ENCODE results near the gene HBQ1.
"Not testable (repeated sequence)": the region's sequence is repeated elsewhere in the genome, so short reads cannot be mapped to it uniquely, and the experiment has no call there.

Gene HBQ1

DNA sequence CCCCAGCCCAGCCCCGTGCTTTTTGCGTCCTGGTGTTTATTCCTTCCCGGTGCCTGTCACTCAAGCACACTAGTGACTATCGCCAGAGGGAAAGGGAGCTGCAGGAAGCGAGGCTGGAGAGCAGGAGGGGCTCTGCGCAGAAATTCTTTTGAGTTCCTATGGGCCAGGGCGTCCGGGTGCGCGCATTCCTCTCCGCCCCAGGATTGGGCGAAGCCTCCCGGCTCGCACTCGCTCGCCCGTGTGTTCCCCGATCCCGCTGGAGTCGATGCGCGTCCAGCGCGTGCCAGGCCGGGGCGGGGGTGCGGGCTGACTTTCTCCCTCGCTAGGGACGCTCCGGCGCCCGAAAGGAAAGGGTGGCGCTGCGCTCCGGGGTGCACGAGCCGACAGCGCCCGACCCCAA, 4.3 kb upstream of the HBQ1 start:
- not testable (repeated sequence) for DNase-seq (ENCODE audit: low read depth in 2 of 2)

GRCh38 chr16:176477-177382, 3.5 kb upstream of the HBQ1 start, which contains the start of gene HBA1:
HBA1 (plus strand) TSS chr16:176680; CDS start chr16:176717, 37 bp downstream.
- not testable (repeated sequence) for DNase-seq (ENCODE audit: low read depth in 2 of 2)

DNA sequence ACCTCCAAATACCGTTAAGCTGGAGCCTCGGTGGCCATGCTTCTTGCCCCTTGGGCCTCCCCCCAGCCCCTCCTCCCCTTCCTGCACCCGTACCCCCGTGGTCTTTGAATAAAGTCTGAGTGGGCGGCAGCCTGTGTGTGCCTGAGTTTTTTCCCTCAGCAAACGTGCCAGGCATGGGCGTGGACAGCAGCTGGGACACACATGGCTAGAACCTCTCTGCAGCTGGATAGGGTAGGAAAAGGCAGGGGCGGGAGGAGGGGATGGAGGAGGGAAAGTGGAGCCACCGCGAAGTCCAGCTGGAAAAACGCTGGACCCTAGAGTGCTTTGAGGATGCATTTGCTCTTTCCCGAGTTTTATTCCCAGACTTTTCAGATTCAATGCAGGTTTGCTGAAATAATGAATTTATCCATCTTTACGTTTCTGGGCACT, 2.9 kb upstream of the HBQ1 start:
- no peak for DNase-seq (ENCODE audit: low read depth in 2 of 2)

DNA sequence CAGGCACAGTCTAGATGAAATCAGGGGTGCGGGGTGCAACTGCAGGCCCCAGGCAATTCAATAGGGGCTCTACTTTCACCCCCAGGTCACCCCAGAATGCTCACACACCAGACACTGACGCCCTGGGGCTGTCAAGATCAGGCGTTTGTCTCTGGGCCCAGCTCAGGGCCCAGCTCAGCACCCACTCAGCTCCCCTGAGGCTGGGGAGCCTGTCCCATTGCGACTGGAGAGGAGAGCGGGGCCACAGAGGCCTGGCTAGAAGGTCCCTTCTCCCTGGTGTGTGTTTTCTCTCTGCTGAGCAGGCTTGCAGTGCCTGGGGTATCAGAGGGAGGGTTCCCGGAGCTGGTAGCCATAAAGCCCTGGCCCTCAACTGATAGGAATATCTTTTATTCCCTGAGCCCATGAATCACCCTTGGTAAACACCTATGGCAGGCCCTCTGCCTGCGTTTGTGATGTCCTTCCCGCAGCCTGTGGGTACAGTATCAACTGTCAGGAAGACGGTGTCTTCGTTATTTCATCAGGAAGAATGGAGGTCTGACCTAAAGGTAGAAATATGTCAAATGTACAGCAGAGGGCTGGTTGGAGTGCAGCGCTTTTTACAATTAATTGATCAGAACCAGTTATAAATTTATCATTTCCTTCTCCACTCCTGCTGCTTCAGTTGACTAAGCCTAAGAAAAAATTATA, 2.1 kb upstream of the HBQ1 start:
- DNase-seq (ENCODE audit: low read depth in 2 of 2) = no peak

- DNase-seq (ENCODE audit: low read depth in 2 of 2) = no peak
Measured at GRCh38 chr16:178668-179015, 1.6 kb upstream of the HBQ1 start.

DNA sequence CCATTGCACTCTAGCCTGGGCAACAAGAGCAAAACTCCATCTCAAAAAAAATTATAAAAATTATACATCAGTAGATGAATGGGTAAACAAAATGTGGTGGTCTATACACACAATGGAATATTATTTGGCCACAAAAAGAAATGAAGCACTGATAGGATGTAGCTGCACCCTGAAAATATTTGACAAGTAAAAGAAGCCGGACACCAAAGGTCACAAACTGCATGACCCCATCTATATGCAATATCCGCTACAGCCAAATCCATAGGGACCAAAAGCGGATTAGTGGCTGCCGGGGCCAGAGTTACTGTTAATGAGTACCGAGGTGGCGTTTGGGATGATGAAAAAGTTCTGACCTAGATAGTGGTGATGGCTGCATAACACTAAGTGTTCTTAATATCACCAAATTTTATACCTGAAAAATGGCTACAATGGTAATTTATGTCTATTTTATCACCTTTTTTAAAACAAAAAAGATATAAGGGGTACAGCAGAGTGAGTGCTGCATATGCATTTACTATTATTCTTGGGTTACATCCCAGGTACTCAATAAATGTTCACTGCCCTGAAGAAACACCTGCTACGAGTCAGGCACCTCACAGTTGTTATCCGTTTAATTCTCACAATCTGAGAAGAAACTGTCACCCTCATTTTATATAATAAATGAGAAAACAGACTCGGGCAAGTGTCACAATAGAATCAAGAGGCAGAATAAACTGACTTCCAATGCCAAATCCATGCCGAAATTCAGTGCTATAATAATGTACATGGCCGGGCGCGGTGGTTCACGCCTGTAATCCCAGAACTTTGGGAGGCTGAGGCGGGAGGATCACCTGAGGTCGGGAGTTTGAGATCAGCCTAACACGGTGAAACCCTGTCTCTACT, 807 bp upstream of the HBQ1 start:
- DNase-seq (ENCODE audit: low read depth in 2 of 2) = no peak

DNA sequence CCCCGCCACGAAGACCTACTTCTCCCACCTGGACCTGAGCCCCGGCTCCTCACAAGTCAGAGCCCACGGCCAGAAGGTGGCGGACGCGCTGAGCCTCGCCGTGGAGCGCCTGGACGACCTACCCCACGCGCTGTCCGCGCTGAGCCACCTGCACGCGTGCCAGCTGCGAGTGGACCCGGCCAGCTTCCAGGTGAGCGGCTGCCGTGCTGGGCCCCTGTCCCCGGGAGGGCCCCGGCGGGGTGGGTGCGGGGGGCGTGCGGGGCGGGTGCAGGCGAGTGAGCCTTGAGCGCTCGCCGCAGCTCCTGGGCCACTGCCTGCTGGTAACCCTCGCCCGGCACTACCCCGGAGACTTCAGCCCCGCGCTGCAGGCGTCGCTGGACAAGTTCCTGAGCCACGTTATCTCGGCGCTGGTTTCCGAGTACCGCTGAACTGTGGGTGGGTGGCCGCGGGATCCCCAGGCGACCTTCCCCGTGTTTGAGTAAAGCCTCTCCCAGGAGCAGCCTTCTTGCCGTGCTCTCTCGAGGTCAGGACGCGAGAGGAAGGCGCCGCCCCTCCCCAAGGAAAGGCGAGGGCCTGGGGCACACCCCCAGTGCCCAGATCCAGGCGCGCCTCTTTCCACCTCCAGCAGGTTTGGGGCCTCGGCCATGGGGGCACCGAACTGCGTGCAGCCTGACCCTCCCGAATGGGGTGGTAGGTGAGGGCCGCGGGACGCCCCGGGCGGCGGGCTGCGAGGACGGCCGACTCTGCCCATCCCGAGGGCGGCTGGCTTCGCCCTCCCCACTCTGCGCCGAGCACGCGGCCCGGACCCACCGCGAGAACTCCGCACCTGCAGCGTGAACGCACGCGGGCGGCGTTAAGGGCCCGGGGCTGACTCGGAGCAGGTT, 664 bp downstream of the HBQ1 start:
- DNase-seq (ENCODE audit: low read depth in 2 of 2) = peak in 1 of 2 donors; percentile 80

DNA sequence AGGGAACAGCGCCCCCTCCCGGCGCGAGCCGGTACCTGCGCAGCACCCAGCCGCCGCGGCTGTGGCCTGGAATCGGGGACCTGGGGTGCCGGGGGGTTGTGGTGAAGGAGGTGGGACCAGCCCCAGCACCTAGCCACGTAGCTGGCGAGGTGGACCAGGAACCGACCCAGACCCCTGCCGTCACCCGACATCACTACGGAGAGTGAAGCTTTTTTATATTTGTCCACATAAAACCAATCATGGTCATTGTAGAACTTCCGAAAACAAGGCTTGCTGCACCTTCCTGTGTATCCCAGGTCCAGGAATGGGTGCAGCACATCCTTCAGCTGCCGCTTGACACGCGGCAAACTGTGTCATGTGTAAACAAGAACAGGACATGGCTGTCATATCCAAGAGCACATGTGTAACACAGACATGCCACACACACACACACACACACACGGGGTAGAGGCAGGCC, 1.3 kb downstream of the HBQ1 start:
- peak in 1 of 2 donors; percentile 75 for DNase-seq (ENCODE audit: low read depth in 2 of 2)

GRCh38 chr16:183005-183404, 2.7 kb downstream of the HBQ1 start:
- DNase-seq (ENCODE audit: low read depth in 2 of 2) = no peak

DNA sequence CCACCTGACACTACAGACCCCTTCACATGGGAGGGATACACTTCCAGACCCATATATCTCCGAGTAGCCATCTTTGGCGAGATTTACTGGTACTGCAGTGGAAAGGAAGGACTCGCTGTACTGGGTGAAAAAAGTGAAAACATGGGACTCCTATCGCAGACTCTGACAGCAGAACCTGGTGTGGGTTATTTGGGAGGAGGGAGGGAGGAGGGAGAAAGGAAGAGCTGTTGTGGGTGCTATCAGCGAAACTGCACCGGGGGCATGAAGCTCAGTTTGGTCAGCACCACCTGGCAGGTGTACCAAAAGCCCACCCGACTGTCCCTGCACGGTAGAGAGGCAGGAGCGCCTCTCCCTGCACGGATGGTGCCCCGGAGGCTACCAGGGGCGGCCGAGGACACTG, 5.0 kb downstream of the HBQ1 start:
- no peak for DNase-seq (ENCODE audit: low read depth in 2 of 2)

DNA sequence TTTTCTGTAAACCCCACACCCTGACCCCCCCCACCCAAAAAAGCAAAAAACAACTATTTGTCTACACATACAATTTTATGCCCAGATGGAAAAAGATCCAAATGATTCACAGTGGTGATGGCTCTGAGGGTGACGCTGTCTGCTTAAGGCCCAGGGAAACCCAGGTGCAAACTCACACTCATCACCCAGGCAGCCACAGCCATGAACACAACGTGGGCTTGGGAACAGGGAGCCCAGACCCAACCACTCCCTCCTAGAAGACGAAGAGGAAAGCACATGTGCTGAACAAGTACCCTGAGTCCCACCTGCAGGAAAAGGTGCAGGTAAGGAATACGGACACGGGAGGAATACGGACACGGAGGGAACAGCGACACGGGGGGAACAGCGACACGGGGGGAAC, 5.4 kb downstream of the HBQ1 start:
- no peak for DNase-seq (ENCODE audit: low read depth in 2 of 2)

DNA sequence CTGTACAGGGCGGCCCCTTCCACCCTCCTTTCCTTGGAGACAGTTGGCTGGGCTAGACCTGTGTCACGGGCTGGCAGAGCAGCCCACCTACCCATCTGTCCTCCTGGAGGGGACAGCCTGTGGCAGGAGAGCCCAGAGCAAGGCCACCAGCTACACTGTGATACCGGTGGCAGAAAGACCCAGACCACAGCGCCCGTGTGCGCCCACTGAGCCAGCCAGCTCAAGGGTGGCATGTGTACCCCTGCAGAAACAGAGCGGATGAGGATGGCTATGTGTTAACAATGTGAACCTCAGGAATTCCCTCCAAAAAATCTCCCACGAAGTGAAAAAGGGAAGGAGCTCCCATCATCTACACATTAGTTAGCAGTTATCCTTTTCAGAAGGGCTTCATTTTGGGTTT, 7.1 kb downstream of the HBQ1 start:
- no peak for DNase-seq (ENCODE audit: low read depth in 2 of 2)

DNA sequence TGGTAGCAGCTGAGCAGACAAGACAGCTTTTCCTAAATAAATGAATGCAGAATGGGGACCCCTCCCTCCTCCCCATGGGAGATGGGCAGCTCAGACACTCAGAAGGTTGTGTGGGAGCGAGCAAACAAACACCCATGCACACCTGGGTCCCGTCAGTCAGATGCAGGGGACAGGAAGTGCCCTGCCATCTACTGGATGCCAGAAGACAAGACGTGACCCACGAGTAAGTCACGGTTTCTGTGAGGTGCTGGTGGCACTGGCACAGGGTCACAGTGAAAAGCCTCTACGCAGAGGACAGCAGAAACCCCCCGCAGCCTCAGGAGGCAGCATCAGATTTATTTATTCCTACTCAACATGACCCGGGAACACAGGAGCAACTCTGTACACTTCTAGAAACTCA, 8.4 kb downstream of the HBQ1 start:
- no peak for DNase-seq (ENCODE audit: low read depth in 2 of 2)

DNA sequence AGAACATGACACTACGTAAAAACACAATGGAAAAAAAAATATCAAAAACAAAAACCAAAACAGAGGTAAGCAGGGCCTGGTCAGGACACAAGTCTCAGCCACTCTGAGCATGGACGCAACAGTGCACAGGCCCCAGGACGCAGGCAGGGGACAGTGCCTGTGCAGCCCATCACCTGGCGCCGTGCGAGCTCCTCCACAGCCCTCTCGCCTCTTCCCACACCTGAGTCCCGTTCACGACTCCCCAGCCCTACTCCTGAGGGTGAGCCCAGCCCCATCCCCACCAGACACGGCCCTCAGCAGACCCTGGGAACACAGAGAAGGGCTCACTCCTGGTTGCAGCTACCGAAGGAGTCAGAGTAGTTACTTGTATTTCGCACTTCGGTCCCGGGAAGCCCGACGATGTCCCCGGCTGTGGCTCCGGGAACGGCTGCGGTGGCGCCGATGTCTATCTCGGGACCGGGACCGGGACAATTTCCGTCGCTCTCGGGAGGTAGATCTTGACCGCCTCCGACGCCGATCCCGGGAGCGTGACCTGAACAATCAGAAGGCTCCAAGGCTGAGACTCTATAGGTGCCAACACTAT, 9.4 kb downstream of the HBQ1 start:
- DNase-seq (ENCODE audit: low read depth in 2 of 2) = no peak

DNA sequence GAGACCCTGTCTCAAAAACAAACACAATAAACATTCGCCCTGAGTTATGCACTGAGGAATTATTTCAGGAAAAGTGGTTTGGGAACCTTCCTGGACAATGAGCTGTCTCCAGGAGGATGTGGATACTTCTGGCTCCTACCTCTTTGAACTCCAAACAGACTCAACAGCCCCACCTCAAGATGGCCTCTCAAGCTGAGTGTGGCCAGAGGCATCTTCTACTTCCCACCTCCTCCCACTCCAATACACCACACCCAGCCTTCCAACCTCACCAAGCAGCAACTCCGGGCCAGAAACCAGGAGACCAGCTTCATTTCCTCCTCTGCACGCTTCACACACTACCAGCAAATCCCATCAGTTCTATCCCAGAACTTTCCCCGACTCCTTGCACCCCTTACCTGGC, 11.6 kb downstream of the HBQ1 start:
- DNase-seq (ENCODE audit: low read depth in 2 of 2) = no peak

DNA sequence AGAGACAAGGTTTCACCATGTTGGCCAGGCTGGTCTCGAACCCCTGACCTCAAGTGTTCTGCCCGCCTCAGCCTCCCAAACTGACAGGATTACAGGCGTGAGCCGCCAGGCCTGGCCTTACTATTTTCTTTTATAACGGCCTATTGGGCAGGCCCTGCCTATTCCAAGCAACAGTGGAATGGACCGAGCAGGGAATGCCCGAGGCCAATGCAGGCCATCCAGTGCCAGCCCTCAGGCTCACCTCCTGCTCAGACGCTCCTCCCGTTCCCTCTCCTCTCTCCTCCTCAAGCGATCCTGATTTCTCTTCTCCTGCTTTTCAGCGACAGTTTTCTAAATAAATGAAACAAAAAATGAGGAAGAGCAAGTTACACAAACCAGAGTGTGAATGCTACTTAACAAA, 12.4 kb downstream of the HBQ1 start:
- no peak for DNase-seq (ENCODE audit: low read depth in 2 of 2)

- no peak for DNase-seq (ENCODE audit: low read depth in 2 of 2)
Measured at GRCh38 chr16:193441-193840, 13.2 kb downstream of the HBQ1 start.

- DNase-seq (ENCODE audit: low read depth in 2 of 2) = no peak
Measured at GRCh38 chr16:194516-194915, 14.3 kb downstream of the HBQ1 start.

GRCh38 chr16:200388-200787, 20.1 kb downstream of the HBQ1 start:
- DNase-seq (ENCODE audit: low read depth in 2 of 2) = no peak

DNA sequence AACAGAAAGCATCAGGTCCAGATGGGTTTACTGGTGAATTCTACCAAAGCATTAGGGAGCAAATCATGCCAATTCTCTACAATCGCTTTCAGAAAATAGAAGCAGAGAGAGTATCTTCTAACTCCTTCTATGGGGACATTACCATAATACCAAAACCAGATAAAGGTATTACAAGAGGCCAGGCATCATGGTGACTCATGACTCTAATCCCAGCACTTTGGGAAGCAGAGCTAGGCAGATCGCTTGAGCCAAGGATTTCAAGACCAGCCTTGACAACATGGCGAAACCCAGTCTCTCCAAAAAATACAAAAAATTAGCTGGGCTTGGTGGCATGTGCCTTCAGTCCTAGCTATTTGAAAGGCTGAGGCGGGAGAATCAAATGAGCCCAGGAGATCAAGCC, 23.0 kb downstream of the HBQ1 start:
- DNase-seq (ENCODE audit: low read depth in 2 of 2) = no peak

GRCh38 chr16:204046-204445, 23.8 kb downstream of the HBQ1 start:
- not testable (repeated sequence) for DNase-seq (ENCODE audit: low read depth in 2 of 2)

Measured in stimulated activated CD8-positive, alpha-beta memory T cell treated with anti-CD3 and anti-CD28 coated beads, Interleukin-2, amount 100 ng/mL, for 48 hours (primary cell).